ENCODE results near the gene SPTBN4. TPM values are rescaled to one million over a fixed set of nuclear protein-coding genes. Genes with fewer than 3 reads are reported as not detected.
A peak's percentile ranks its signal among the peaks of the same experiment; 100 is the strongest.

The SPTBN4 gene
- total RNA-seq, 3 donors from 2014 or later = 1.3 to 1.6 (median 1.6) TPM

DNA sequence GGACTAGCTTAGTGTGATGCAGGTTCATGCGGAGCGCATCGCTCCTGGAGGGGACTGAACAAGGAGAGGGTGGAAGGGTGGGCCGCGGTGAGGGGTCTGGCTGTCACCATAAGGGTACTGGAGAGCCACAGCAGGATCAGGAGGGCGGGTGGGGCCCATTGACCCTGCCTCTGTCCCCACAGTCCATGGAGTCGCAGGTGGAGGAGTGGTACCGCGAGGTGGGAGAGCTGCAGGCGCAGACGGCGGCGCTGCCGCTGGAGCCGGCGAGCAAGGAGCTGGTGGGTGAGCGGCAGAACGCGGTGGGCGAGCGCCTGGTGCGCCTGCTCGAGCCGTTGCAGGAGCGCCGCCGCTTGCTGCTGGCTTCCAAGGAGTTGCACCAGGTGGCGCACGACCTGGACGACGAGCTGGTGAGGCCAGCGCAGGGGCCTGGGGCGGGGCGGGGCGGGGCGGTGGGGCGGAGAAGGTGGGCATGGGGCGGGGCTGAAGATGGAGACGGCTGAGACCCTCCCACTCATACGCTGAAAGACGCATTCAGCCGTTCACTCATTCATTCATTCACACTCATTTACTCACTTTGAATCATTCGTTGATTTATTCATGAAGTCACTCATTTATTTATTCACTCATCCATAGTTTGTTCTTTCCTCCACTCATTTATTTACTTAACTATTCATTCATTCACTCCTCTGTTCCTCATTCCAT is 82.4 kb downstream of the SPTBN4 start:
- no peaks in the 10 kb centered on the region for H3K36me3 ChIP-seq
- H3K4me3 ChIP-seq = peak overlapping the region in 1 of 3 donors; percentile 50
- H3K4me1 ChIP-seq = no peaks in the 10 kb centered on the region
- intact Hi-C loops (cut with DNase I; ENCODE audit: low total_unique reads) = no loop called here
- TF ChIP-seq POLR2AphosphoS5 (IDR thresholded peaks at IDR 0.05) (no peak), CTCF (IDR thresholded peaks at IDR 0.05) (no peak), POLR2A (IDR thresholded peaks at IDR 0.05) (no peak)
- peaks cover 2 to 6% of the 10 kb centered on the region in 2 donors for H3K27me3 ChIP-seq
- H3K9me3 ChIP-seq = no peaks in the 10 kb centered on the region
- no peak overlapping the region for H3K27ac ChIP-seq
- no peak for DNase-seq (ENCODE audit: low spot score in 2 of 2)

- intact Hi-C loops (cut with DNase I; ENCODE audit: low total_unique reads) = loop anchor here (5.0 kb wide), 1 partner anchor 1801 kb away; no protein-coding TSS in a partner anchor
- Histone ChIP-seq H3K9me3 (no peaks in the 10 kb centered on the region), H3K27me3 (peaks cover 2 to 15% of the 10 kb centered on the region in 2 donors), H3K36me3 (no peaks in the 10 kb centered on the region), H3K4me1 (no peaks in the 10 kb centered on the region), H3K4me3 (no peak overlapping the region), H3K27ac (no peak overlapping the region)
- TF ChIP-seq POLR2A (IDR thresholded peaks at IDR 0.05) (no peak), CTCF (IDR thresholded peaks at IDR 0.05) (no peak), POLR2AphosphoS5 (IDR thresholded peaks at IDR 0.05) (no peak)
- DNase-seq (ENCODE audit: low spot score in 2 of 2) = no peak
These were observed 84.2 kb downstream of the SPTBN4 start for GRCh38 chr19:40550951-40551350.

DNA sequence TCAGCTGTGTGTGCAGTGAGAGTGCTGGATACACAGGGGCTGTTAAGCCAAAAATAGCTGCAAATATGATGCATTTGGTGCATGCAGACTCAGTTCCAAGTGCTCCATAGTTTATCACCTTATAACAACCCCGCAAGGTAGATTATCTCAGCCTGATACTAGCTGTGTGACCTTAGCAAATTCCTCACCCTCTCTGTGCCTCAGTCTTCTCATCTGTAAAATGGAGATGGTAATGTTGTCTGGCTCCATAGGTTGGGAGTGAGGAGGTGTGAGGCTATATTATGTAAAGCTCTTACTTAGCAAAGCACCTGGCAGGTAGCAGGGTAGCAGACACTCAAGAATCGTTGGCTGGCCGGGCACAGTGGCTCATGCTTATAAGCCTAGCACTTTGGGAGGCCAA is 86.0 kb downstream of the SPTBN4 start:
- intact Hi-C loops (cut with DNase I; ENCODE audit: low total_unique reads) = loop anchor here (5.0 kb wide), 1 partner anchor 1799 kb away; no protein-coding TSS in a partner anchor
- Histone ChIP-seq H3K4me1 (no peaks in the 10 kb centered on the region), H3K27me3 (peaks cover 2 to 15% of the 10 kb centered on the region in 2 donors), H3K27ac (no peak overlapping the region), H3K36me3 (no peaks in the 10 kb centered on the region), H3K9me3 (no peaks in the 10 kb centered on the region), H3K4me3 (no peak overlapping the region)
- TF ChIP-seq CTCF (IDR thresholded peaks at IDR 0.05) (no peak), POLR2AphosphoS5 (IDR thresholded peaks at IDR 0.05) (no peak), POLR2A (IDR thresholded peaks at IDR 0.05) (no peak)
- no peak for DNase-seq (ENCODE audit: low spot score in 2 of 2)

DNA sequence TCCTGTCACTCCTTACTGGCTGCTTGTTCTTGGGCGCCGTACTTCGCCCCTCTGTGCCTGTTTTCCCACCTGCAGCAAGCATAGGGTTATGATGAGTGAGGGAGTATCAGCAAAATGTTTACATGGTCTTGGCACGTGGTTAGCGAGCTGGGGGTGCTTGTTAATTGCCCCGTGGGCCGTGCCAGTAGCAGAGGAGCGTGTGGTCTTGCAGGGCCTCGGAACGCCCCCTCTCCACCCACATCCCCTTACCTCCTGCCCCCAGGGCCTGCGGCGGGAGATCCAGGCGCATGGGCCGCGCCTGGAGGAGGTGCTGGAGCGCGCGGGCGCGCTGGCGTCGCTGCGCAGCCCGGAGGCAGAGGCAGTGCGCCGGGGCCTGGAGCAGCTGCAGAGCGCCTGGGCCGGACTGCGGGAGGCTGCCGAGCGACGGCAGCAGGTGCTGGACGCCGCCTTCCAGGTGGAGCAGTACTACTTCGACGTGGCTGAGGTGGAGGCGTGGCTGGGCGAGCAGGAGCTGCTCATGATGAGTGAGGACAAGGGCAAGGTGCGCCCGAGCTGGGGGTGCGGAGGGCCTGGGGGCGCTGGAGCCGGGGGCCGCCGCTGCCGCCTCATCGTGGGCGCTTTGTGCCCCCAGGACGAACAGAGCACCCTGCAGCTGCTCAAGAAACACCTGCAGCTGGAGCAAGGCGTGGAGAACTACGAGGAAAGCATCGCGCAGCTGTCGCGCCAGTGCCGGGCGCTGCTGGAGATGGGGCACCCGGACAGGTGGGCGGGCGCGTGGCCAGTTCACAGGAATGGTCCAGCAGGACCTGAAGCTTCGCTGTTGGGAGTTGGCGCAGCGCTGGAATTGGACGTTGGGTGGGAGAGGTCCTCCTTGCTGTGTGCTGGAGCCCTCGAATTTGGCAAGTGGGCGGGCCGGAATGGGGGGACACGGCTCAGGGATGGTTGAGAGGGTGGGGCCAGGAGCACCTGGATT is 87.4 kb downstream of the SPTBN4 start:
- H3K9me3 ChIP-seq = no peaks in the 10 kb centered on the region
- no peak for DNase-seq (ENCODE audit: low spot score in 2 of 2)
- no peak overlapping the region for H3K4me3 ChIP-seq
- H3K27me3 ChIP-seq = peaks cover 0 to 15% of the 10 kb centered on the region in 2 donors
- no peaks in the 10 kb centered on the region for H3K36me3 ChIP-seq
- intact Hi-C loops (cut with DNase I; ENCODE audit: low total_unique reads) = loop anchor here (5.0 kb wide), 1 partner anchor 1798 kb away; no protein-coding TSS in a partner anchor
- no peaks in the 10 kb centered on the region for H3K4me1 ChIP-seq
- TF ChIP-seq POLR2A (IDR thresholded peaks at IDR 0.05) = no peak
- no peak for TF ChIP-seq CTCF (IDR thresholded peaks at IDR 0.05)
- H3K27ac ChIP-seq = no peak overlapping the region
